K562 (cell line): ENCODE measurements around the gene NCKIPSD. TPM values are rescaled to one million over a fixed set of nuclear protein-coding genes. Genes with fewer than 3 reads are reported as not detected.
A peak's percentile ranks its signal among the peaks of the same experiment; 100 is the strongest.

Source experiments
- ATAC-seq: fragments of 200-7000 bp; cut with Tn5 transposase; 3 replicates; pipeline ENCODE4 v1.9.1; 2020; ENCODE audit warnings: moderate library complexity
- BruUV-seq: library from RNA; stranded (reverse); fragments of 400-500 nt; replicated peaks from 2 replicates; lab custom pipeline; 2021; lab: Mats Ljungman, UMichigan
- CTCF ChIA-PET: fragments of 300-600 bp; formaldehyde crosslinking; extraction: SDS; loops from one replicate; lab custom pipeline; 2021; ENCODE audit warnings: low intra/inter-chr PET ratio; lab: Yijun Ruan, JAX
- POLR2A ChIA-PET: fragments of 300-600, 350-650 bp; sonication (Branson Sonifier 250); formaldehyde crosslinking; extraction: SDS; loops from one replicate; lab custom pipeline; 2021; ENCODE audit warnings: antibody characterized with exemption, inconsistent platforms; lab: Yijun Ruan, JAX
- DNase-seq, 4 experiments: peaks; one replicate each; pipeline versions ENCODE4 v3.0.0 to v3.0.0-alpha.2; 2011 to 2018; ENCODE audit warnings: low spot score in 3 of 4, mixed read lengths in 3 of 4; ENCODE audit errors: extremely low read depth in 1 of 4
- FAIRE-seq: peaks from 2 replicates; lab custom pipeline; 2011; peaks lifted over from hg19 to GRCh38; lab: Jason Lieb, UNC
- H2AFZ ChIP-seq: 2 replicates; pipeline ENCODE4 v1.6.0; 2011; ENCODE audit warnings: low read depth, low read length, control low read depth, inconsistent platforms
- H3K27ac ChIP-seq: fragments of 200-600 bp; 3 replicates; pipeline ENCODE4 v1.8.0; 2011; ENCODE audit warnings: low read depth, mild to moderate bottlenecking, control low read depth, inconsistent platforms, low read length, moderate library complexity, mixed read lengths; ENCODE audit errors: extremely low read depth
- H3K27me3 ChIP-seq, 2 experiments: fragments of 300-600 bp in 1 of 2; 2 replicates in 1 of 2; 3 replicates in 1 of 2; pipeline versions ENCODE4 v1.6.0 to v1.8.0; 2011; ENCODE audit warnings: inconsistent platforms in 2 of 2, low read length in 2 of 2, mild to moderate bottlenecking in 1 of 2, mixed read lengths in 1 of 2, moderate library complexity in 1 of 2; ENCODE audit not compliant: control insufficient read depth in 2 of 2, insufficient read depth in 2 of 2
- H3K36me3 ChIP-seq: fragments of 300-600 bp; 3 replicates; pipeline ENCODE4 v1.8.0; 2011; ENCODE audit warnings: mild to moderate bottlenecking, low read length, inconsistent platforms; ENCODE audit not compliant: control insufficient read depth, insufficient read depth
- H3K4me1 ChIP-seq, 2 experiments: fragments of 200-600 bp in 1 of 2; replicated peaks in 1 of 2; 2 replicates in 1 of 2; 3 replicates in 1 of 2; pipeline versions ENCODE4 v1.5.1 to v1.8.0; 2011; ENCODE audit warnings: inconsistent platforms in 2 of 2, low read length in 2 of 2, mild to moderate bottlenecking in 1 of 2, mixed read lengths in 1 of 2, moderate library complexity in 1 of 2; ENCODE audit not compliant: control insufficient read depth in 2 of 2, insufficient read depth in 2 of 2
- H3K4me2 ChIP-seq: 2 replicates; pipeline ENCODE4 v1.6.1; 2011; ENCODE audit warnings: low read length, control low read depth, inconsistent platforms, mixed read lengths; ENCODE audit not compliant: insufficient read depth
- H3K4me3 ChIP-seq: fragments of 200-600 bp; sonication (generic), shearing (Covaris generic); 2 replicates; pipeline ENCODE4 v1.5.1; 2016; ENCODE audit warnings: control low read depth, inconsistent platforms
- H3K79me2 ChIP-seq: fragments of 200-600 bp; 3 replicates; pipeline ENCODE4 v1.8.0; 2011; ENCODE audit warnings: low read length, inconsistent platforms; ENCODE audit not compliant: control insufficient read depth, insufficient read depth
- H3K9ac ChIP-seq, 2 experiments: 2 replicates each; pipeline versions ENCODE4 v1.6.0 to v1.6.1; 2011; ENCODE audit warnings: low read depth in 2 of 2, low read length in 2 of 2, control low read depth in 1 of 2, inconsistent platforms in 1 of 2, mild to moderate bottlenecking in 1 of 2, mixed read lengths in 1 of 2; ENCODE audit not compliant: insufficient read depth in 1 of 2
- H3K9me1 ChIP-seq: one replicate; pipeline ENCODE4 v1.6.0; 2011; ENCODE audit warnings: inconsistent platforms, mild to moderate bottlenecking, low read length, moderate library complexity; ENCODE audit not compliant: control insufficient read depth, insufficient read depth
- H3K9me3 ChIP-seq: replicated peaks from 2 replicates; pipeline ENCODE4 v1.5.1; 2011; ENCODE audit warnings: low read depth, low read length, inconsistent platforms; ENCODE audit not compliant: control insufficient read depth, insufficient read depth
- H4K20me1 ChIP-seq: replicated peaks from 2 replicates; pipeline ENCODE4 v1.6.1; 2011; ENCODE audit warnings: low read length, inconsistent platforms, mixed read lengths; ENCODE audit not compliant: control insufficient read depth, insufficient read depth
- ARID1B ChIP-seq: fragments of 450-650 bp; IDR thresholded peaks from 2 replicates; pipeline ENCODE4 v1.6.1; 2016; ENCODE audit warnings: antibody characterized with exemption, mild to moderate bottlenecking, inconsistent platforms
- BRD9 ChIP-seq: fragments of 450-650 bp; IDR thresholded peaks from 2 replicates; pipeline ENCODE4 v1.6.1; 2018; ENCODE audit warnings: low read depth; ENCODE audit not compliant: partially characterized antibody
- FOXA3 ChIP-seq, 2 experiments: fragments of 450-650 bp in 1 of 2; sonication (generic) in 1 of 2; formaldehyde crosslinking; IDR thresholded peaks in 1 of 2; conservative IDR thresholded peaks in 1 of 2; 2 replicates each; pipeline versions ENCODE4 v1.4.0 to v1.8.0; 2020 to 2022; ENCODE audit warnings: mild to moderate bottlenecking in 2 of 2, missing genetic modification reagents in 1 of 2
- FOXJ2 ChIP-seq: fragments of 200-800 bp; sonication (Bioruptor generic); IDR thresholded peaks from 2 replicates; pipeline ENCODE4 v1.6.1; 2016; ENCODE audit warnings: missing genetic modification characterization, missing compliant biosample characterization
- NCOR1 ChIP-seq: fragments of 450-650 bp; IDR thresholded peaks from 2 replicates; pipeline ENCODE4 v1.6.1; 2016; ENCODE audit warnings: mild to moderate bottlenecking, moderate library complexity
- NFIX ChIP-seq: fragments of 250-450 bp; sonication (Bioruptor Pico); IDR thresholded peaks from 2 replicates; pipeline ENCODE4 v1.4.0; 2020; ENCODE audit warnings: low read depth, mild to moderate bottlenecking, moderate library complexity
- OTX1 ChIP-seq: fragments of 450-650 bp; formaldehyde crosslinking; IDR thresholded peaks from 2 replicates; pipeline ENCODE4 v1.4.0; 2022; ENCODE audit warnings: mild to moderate bottlenecking
- SMAD2 ChIP-seq: fragments of 150-350 bp; IDR thresholded peaks from 2 replicates; pipeline ENCODE4 v1.6.1; 2014; ENCODE audit warnings: low read depth, mild to moderate bottlenecking, low read length
- SNRNP70 ChIP-seq: fragments of 200-400 bp; formaldehyde crosslinking; optimal IDR thresholded peaks from 2 replicates; pipeline ENCODE3; 2017; ENCODE audit warnings: low read depth, low read length
- YY1 ChIP-seq, 3 experiments: IDR thresholded peaks; 2 replicates each; pipeline ENCODE4 v1.6.1; 2011; ENCODE audit warnings: low read length in 2 of 3, mild to moderate bottlenecking in 2 of 3, moderate library complexity in 2 of 3, borderline replicate concordance in 1 of 3, control low read depth in 1 of 3, low read depth in 1 of 3; ENCODE audit not compliant: insufficient read depth in 3 of 3, insufficient replicate concordance in 2 of 3, control insufficient read depth in 1 of 3, insufficient read length in 1 of 3; ENCODE audit errors: extremely low read depth in 1 of 3
- ZC3H8 ChIP-seq: fragments of 450-650 bp; IDR thresholded peaks from 2 replicates; pipeline ENCODE4 v1.6.1; 2017
- ZNF197 ChIP-seq: fragments of 200-800 bp; sonication (Bioruptor generic); IDR thresholded peaks from 2 replicates; pipeline ENCODE4 v1.6.1; 2016; ENCODE audit warnings: low read depth, missing genetic modification characterization, missing compliant biosample characterization
- WGBS: fragments of 100-300 bp; shearing (Covaris generic); methylation state at CpG from one replicate; pipeline ENCODE4 v1.1.6; 2016; ENCODE audit warnings: low coverage, mixed read lengths; ENCODE audit not compliant: insufficient coverage; ENCODE audit errors: missing lambda C conversion rate; 5-methylcytosine and 5-hydroxymethylcytosine counted together
- in situ Hi-C: fragments of 300-500 bp; cut with MboI; formaldehyde crosslinking; loops from 4 replicates; pipeline ENCODE4 v1.15.0; 2018; ENCODE audit warnings: inconsistent platforms, mixed read lengths
- intact Hi-C: fragments of 100-400 bp; cut with micrococcal nuclease; formaldehyde crosslinking; loops from 2 replicates; pipeline ENCODE4 v1.14.2; 2022
- polyA plus RNA-seq, 8 experiments: library from polyadenylated mRNA; depleted of rRNA in 4 of 8; stranded (reverse) in 5 of 8; unstranded in 3 of 8; fragments of >200 nt; fragmentation: Nextera tagmentation in 2 of 8; fragmentation: Illumina TruSeq in 1 of 8; extraction: Ambion mirVana in 2 of 8; extraction: Trizol in 1 of 8; gene quantifications; 2 replicates each; pipeline versions ENCODE4 v1.2.1 to v1.2.3, GENCODE V29; 2011 to 2014; ENCODE audit warnings: inconsistent platforms in 1 of 8, missing spikeins in 1 of 8
- total RNA-seq, 7 experiments: library from RNA; depleted of rRNA in 6 of 7; stranded (reverse); fragments of >200 nt in 6 of 7; fragmentation: Illumina TruSeq in 2 of 7; extraction: Trizol in 2 of 7; gene quantifications; 2 replicates each; pipeline versions ENCODE4 v1.2.1 to v1.2.3, GENCODE V29; 2011 to 2021; ENCODE audit warnings: low replicate concordance in 1 of 7
- TF ChIP-seq, protein P1 (sequence below): fragments of 250-450 bp; sonication (Bioruptor Pico); IDR thresholded peaks from 2 replicates; pipeline ENCODE4 v1.8.0; 2021; ENCODE audit warnings: moderate library complexity, mild to moderate bottlenecking, inconsistent platforms
- TF ChIP-seq, protein P2 (sequence below): fragments of 250-450 bp; sonication (Bioruptor Pico); IDR thresholded peaks from 2 replicates; pipeline ENCODE4 v1.6.1; 2021; ENCODE audit warnings: mild to moderate bottlenecking

NCKIPSD gene
- total and polyA plus RNA-seq, 9 of the 15 experiments (the other 6 are each of a cell fraction or from before 2014, with no cell fraction given): 0.49 to 24.4 (median 12.3) TPM

DNA sequence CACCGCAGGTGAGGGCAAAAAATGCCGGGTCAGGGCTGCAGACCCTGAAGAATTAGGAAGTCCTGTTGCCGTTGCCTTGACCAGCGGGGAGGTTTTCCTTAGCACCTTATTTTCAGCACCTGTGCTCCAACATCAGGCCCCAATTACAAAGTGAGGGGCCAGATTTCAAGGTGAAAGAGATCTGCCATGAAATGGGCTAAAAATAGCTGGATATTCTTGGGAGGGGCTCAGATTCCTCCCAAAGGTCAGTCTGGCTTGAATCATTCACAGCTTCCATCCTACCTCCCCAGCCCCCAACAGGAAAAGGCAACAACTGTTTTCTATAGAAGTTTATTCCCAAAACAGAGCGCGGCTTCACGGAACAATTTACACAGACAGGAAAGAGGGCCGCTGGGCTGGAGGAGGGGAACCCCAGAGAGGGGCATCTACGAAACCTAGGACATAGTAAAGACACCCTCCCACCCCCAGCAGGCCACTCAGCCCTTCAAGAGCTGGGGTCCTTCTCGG lies 49.5 kb downstream of the NCKIPSD start:
- intact Hi-C loops: loop anchor here (5.0 kb wide), 1 partner anchor 79 kb away; the partner anchor contains the start of gene PFKFB4

DNA sequence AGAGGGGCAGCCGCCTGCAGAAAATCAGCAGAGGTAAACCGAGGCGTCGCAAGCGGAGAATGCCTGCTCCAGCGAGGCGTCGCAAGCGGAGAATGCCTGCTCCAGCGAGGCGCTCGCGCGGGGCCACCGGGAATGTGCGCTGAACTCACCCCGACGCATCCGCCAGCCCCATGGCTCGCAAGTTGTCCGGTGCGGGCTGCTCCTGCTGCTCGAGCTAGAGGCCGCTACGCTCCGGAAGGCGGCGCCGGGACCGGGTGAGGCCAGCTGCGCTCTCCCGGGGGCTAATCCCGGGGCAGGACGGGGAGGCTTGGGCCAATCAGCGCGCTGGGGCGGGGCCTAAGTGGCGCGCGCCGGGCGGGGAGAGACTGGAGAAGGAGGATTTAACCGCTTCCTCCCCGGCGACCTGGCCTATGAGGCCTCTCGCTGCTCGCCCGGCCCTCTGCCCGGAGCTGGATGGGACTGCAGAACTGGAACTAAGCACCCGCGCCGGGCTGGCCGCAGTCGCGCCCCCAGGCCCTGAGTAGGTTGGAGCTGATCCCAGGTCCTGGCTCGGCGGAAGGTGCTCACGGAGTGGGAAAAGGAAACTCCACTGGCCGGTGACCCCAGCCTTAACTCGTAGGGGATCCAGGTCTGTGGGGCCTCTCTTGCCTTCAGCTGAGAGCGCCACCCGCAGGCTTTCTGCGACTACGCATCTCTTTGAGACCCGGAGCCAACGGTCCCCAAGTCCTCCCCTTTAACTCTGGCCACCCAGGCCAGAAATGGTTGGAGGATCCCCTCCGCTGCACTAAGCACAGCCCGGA lies 50.3 kb downstream of the NCKIPSD start, which contains the start of gene SLC26A6:
Gene SLC26A6 (minus strand): TSS at position 240 of the 800 bp plus-strand sequence. CDS start 68 bp downstream, at position 172.
- peak within 1 kb of the TSS; percentile 91 for H3K4me3 ChIP-seq
- H3K79me2 ChIP-seq: peaks cover 11% of the 10 kb centered on the region
- H3K9me1 ChIP-seq: peaks cover 4% of the 10 kb centered on the region
- H3K27me3 ChIP-seq: no peaks in the 10 kb centered on the region
- WGBS: under 1% methylated on average over 16 of the region's 68 CpGs
- no peaks in the 10 kb centered on the region for H3K9me3 ChIP-seq
- no peaks in the 10 kb centered on the region for H4K20me1 ChIP-seq
- BruUV-seq: TSS peak; percentile 86
- peaks cover 6 to 44% of the 10 kb centered on the region in 2 experiments; a peak in 4 of 5 replicates for H3K4me1 ChIP-seq
- DNase-seq (peak; percentile 96 to 99 (median 96)), ATAC-seq (peak; percentile 98), FAIRE-seq (peak; percentile 80)
- H3K27ac ChIP-seq: peak within 1 kb of the TSS; percentile 65
- POLR2A ChIA-PET: interaction anchor here (0.6 to 3.0 kb wide), 9 partner anchors 11 to 342 kb away, joined by 3 to 23 read pairs (median 5); no protein-coding TSS in a partner anchor
- peak within 1 kb of the TSS; percentile 81 for H3K4me2 ChIP-seq
- peak within 1 kb of the TSS; percentile 80 to 95 for H3K9ac ChIP-seq
- in situ Hi-C loops (no loop called here), intact Hi-C loops (loop anchor here (5.0 kb wide), 1 partner anchor 78 kb away; the partner anchor contains the start of gene PFKFB4)
- CTCF ChIA-PET: interaction anchor here (0.7 kb wide), 1 partner anchor 50 kb away, joined by 3 read pairs; no protein-coding TSS in a partner anchor
- H3K36me3 ChIP-seq: peaks cover 31% of the 10 kb centered on the region; the same call in 1 of the 3 replicates
- H2AFZ ChIP-seq: peak within 1 kb of the TSS; percentile 88
- no peak for TF ChIP-seq NCOR1
- TF ChIP-seq SMAD2: no peak
- TF ChIP-seq, protein P1, sequence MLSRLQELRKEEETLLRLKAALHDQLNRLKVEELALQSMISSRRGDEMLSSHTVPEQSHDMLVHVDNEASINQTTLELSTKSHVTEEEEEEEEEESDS: no peak
- TF ChIP-seq ZC3H8: no peak
- TF ChIP-seq SNRNP70: no peak
- no peak for TF ChIP-seq FOXJ2 (tag)
- peak in 2 of 3 experiments; percentile 39 to 43 for TF ChIP-seq YY1 (IDR thresholded peaks at IDR 0.05; ENCODE audit: borderline replicate concordance in 1 of 3, control insufficient read depth in 1 of 3, extremely low read depth in 1 of 3, insufficient read depth in 3 of 3, insufficient read length in 1 of 3, insufficient replicate concordance in 2 of 3, low read depth in 1 of 3, low read length in 2 of 3)
- TF ChIP-seq OTX1 (CRISPR knock-in tag): no peak
- no peak; the same call in 1 of the 2 replicates for TF ChIP-seq ARID1B
- TF ChIP-seq BRD9: peak; percentile 30
- TF ChIP-seq, protein P2, sequence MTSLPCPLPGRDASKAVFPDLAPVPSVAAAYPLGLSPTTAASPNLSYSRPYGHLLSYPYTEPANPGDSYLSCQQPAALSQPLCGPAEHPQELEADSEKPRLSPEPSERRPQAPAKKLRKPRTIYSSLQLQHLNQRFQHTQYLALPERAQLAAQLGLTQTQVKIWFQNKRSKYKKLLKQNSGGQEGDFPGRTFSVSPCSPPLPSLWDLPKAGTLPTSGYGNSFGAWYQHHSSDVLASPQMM (CRISPR knock-in tag): no peak
- TF ChIP-seq ZNF197 (CRISPR knock-in tag): no peak

More for the DNA sequence above, 49.5 kb downstream of the NCKIPSD start:
- peak overlapping the region; percentile 88 for H2AFZ ChIP-seq
- peak overlapping the region; percentile 65 for H3K27ac ChIP-seq
- peaks cover 23% of the 10 kb centered on the region; the same call in 1 of the 3 replicates for H3K36me3 ChIP-seq
- H3K27me3 ChIP-seq: no peaks in the 10 kb centered on the region
- no peaks in the 10 kb centered on the region for H3K9me3 ChIP-seq
- FAIRE-seq (no peak), DNase-seq (no peak), ATAC-seq (no peak)
- 35% methylated on average over 8 of the region's 10 CpGs for WGBS
- ChIA-PET POLR2A (interaction anchor here (0.7 to 3.0 kb wide), 6 partner anchors 12 to 195 kb away, joined by 3 to 23 read pairs (median 5); partner anchors contain the start of gene ATRIP), CTCF (no interaction called here)
- peak overlapping the region; percentile 91 for H3K4me3 ChIP-seq
- no peaks in the 10 kb centered on the region for H4K20me1 ChIP-seq
- peak overlapping the region; percentile 81 for H3K4me2 ChIP-seq
- no TSS peak for BruUV-seq
- peaks cover 4% of the 10 kb centered on the region for H3K9me1 ChIP-seq
- H3K4me1 ChIP-seq: peaks cover 6 to 46% of the 10 kb centered on the region in 2 experiments; a peak in 4 of 5 replicates
- in situ Hi-C loops: no loop called here
- peaks cover 11% of the 10 kb centered on the region for H3K79me2 ChIP-seq
- peak overlapping the region; percentile 80 to 92 for H3K9ac ChIP-seq
- TF ChIP-seq FOXA3 (CRISPR knock-in tag; conservative IDR thresholded peaks at IDR 0.05 in 1 of 2, IDR thresholded peaks at IDR 0.05 in 1 of 2) (no peak), NFIX (no peak)
